ENCODE measurements around the gene ZNF747.
A peak's percentile ranks its signal among the peaks of the same experiment; 100 is the strongest.

Gene ZNF747

GRCh38 chr16:30534368-30535105, at the start of gene ZNF747:
ZNF747 (minus strand) TSS chr16:30534858; CDS start chr16:30534679, 179 bp downstream.
- FAIRE-seq = no peak

- FAIRE-seq = no peak
These were observed 48.1 kb upstream of the ZNF747 start for GRCh38 chr16:30582611-30583340.

DNA sequence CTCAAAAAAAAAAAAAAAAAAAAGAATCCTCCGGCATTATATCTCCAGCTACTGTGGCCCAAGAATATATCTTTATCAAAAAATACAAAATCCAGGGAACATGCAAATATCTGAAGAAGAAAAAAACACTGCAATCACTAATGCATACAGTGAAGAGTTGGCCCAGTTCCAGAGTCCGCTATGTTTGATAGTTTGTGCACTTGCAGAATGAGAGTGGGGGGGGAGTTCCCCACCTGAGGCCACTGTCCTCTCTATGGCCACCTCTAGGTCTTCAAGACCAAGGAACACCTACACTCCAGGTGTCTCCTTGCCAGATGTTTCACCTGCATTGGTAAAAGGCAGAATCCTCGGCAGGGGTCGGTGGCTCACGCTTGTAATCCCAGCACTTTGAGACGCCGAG, 46.8 kb upstream of the ZNF747 start:
- FAIRE-seq = no peak

- FAIRE-seq = no peak
These were observed 40.0 kb upstream of the ZNF747 start for GRCh38 chr16:30574678-30575077.

DNA sequence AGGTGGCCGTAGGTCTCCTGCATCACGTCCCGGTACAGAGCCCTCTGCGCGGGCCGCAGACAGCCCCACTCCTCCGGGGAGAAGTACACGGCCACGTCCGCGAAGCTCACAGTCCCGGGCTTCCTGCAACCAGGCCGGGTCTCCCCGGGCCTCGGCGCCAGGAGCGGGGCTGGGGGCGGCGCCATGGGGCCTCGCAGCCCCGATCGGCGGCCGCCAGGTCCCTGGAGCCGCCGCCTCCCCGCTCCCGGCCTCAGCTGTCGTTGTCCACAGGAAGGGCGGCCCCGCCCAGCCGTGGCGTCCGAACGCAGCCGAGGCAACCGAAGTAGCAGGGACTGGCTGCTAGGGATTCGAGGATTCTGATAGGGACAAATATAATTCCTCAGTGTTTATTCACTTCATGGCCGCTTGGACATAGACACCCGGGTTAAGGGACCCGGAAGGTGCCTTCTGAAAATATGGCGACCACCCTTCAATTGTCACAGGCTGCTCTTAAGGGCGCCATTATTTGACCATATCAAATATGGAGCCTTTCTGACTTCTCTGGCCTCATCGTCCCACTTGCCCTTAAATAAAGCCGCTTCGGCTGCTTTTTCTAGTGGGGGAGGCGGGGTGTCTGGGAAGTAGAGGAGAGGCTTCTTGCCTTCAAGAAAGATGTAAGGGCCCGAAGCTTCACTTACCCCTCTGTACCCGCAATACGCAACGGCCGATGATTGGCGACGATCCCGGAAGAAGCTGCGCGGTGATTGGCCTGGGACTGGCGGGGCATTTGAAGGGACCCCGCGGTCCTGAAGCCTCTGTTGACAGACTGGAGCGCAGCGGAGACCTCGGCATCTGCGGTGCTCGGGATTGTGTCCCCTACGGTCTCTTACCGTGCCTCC, 37.0 kb upstream of the ZNF747 start, which contains the start of gene ZNF688:
Gene ZNF688, minus strand, starts transcription at position 270 of the 878 bp plus-strand sequence. Its CDS starts 85 bp downstream, at position 185.
- peak; percentile 90 for FAIRE-seq

GRCh38 chr16:30570636-30571444, 36.2 kb upstream of the ZNF747 start:
- FAIRE-seq = no peak

GRCh38 chr16:30569746-30570635, 35.3 kb upstream of the ZNF747 start:
- FAIRE-seq = no peak

DNA sequence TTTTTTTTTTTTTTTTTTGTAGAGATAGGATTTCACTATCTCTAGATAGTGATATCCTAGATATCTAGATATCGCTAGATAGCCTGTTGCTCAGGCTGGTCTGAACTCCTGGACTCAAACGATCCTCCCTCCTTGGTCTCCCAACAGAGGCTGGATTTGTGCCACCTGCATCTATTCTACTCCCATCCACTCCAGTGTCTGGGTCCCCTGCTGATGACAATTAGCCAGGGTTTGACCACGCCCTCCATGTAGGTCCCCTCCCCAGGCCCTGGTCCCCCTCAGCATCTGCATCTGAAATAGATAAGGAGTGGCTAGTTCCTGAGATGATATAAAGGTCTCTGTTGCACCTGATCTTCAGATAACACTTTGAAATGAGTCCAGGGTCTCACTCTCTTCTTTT, 34.6 kb upstream of the ZNF747 start:
- FAIRE-seq = no peak

GRCh38 chr16:30567991-30568638, 33.5 kb upstream of the ZNF747 start:
- no peak for FAIRE-seq

DNA sequence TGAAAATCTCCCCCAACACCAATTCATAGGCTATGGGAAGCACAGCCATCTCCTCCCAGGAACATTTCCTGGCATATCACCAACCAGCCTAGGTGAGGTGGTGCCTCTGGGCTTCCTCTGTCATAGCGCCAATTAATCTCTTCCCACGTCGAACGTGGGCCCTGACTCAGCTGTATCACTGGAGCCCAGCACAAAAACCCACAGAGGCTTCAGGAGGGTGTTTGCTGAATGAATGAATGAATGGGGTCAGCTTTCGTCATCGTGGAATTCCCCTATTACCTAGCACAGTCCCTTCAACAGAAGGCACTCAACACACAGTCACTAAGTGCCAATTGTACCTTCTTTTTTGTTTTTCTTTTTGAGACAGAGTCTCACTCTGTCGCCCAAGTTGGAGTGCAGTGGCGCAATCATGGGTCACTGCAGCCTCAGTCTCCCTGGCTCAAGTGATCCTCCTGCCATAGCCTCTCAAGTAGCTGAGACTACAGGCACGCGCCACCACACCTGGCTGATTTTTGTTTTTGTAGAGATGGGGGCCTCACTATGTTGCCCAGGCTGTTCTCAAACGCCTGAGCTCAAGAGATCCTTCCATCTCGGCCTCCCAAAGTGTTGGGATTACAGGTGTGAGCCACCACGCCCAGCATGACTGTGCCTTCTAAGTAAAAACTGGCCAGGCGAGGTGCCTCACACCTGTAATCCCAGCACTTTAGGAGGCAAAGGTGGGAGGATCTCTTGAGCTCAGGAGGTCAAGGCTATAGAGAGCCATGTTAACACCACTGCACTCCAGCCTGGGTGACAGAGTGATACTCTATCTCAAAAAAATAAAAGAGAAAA, 32.7 kb upstream of the ZNF747 start:
- FAIRE-seq = no peak

GRCh38 chr16:30566531-30566930, 31.9 kb upstream of the ZNF747 start:
- no peak for FAIRE-seq

DNA sequence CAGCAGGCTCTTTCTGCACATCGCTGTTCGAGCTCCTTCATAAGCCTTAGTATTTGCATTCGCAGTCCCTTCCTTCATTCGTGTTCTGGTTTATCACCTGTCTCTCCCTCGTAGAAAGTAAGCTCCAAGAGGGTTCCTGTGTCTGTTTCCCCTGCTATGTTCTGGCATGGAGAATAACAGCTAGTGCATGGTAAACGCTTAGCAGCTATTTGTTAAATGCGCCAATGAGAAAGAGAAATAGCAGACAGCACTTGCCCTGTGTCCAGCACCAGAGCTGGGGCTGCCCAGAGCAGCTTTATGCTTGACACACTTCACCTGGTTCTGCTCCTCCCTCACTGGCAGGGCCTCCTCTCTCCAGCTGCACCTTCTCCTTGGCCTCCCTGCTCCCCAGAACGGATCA, 31.3 kb upstream of the ZNF747 start:
- no peak for FAIRE-seq

- no peak for FAIRE-seq
These were observed 30.9 kb upstream of the ZNF747 start for GRCh38 chr16:30565526-30565925.

DNA sequence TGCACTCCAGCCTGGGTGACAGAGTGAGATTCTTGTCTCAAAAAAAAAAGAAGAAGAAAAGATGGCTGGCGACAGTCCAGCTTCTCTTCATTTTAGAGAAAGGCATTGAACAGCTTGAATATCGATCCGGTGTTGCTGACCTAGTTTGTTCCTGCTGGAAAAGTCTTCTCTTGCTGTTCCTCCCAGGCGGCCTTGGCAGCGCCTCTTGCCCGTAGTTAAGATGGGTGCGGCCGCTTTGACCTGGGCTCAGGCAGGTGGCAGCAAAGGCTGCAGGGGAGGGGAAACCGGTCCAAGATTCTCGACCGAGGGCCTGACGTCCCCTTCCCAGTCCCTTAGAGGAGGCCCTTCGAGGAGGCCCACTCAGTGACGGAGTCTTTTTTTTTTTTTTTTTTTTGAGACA, 27.4 kb upstream of the ZNF747 start:
- no peak for FAIRE-seq

DNA sequence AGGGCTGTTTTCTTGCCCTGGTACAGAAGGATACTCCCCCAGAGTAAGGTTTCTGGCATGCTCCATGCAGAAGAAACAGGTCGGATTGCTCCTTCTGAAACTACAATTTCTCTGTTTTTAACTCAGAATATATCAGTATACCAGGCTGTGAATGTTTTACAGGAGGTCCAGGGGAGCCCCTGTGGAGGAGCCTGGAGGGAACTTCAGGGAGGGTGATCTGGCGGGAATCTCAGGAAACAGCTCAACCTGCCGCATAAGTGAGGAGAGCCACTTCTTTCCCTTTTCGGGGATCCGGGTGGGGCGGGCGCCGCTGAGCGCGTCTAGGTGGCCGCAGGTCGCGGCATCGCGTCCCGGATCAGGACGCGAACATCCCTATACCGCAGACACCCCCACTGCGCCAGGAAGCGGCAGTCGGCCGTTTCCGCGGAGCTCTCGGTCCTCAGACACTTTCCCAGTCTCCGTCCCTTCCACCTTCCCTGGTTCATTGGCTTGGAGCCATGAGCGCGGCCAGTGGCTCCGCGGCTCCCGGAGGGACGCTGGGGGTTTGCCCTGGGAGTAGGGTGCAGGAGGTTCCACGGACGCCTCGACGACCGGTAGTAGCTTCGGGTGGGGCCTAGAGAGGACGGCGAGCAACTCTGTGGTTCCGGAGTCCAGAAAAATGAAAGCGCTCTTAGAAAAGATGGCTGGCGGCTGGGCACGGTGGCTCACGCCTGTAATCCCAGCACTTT, 26.6 kb upstream of the ZNF747 start:
- FAIRE-seq = no peak

DNA sequence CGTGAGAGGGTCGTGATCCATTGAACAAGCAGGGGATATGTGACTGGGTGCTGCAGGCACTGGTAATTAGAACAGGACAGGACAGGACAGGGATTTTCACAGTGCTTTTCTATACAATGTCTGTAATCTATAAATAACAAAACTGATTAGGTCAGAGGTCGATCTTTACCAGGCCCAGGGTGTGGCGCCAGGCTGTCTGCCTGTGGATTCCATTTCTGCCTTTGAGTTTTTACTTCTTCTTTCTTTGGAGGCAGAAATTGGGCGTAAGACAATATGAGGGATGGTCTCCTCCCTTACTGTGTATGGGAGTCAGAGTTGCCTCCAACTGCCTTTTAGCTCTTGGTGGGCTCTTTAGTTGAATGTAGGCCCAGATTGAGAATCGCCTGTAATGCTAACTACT, 25.0 kb upstream of the ZNF747 start:
- no peak for FAIRE-seq

- no peak for FAIRE-seq
These were observed 24.2 kb upstream of the ZNF747 start for GRCh38 chr16:30558789-30559377.

- FAIRE-seq = peak; percentile 98
These were observed 23.5 kb upstream of the ZNF747 start, which contains the start of gene ZNF764 for GRCh38 chr16:30557957-30558788. ZNF764 (minus strand) TSS chr16:30558374; CDS start chr16:30558182, 192 bp downstream.
